Astrocyte (in vitro differentiated cells and primary cell): ENCODE data around the gene BAHD1.

Experiments used
- CTCF ChIP-seq: IDR thresholded peaks from 2 replicates; pipeline ENCODE4 v1.5.1; 2011; ENCODE audit warnings: low read depth, mild to moderate bottlenecking, inconsistent platforms, low read length, moderate library complexity; ENCODE audit not compliant: insufficient read depth
- EZH2 ChIP-seq: IDR thresholded peaks from 2 replicates; pipeline ENCODE4 v1.6.1; 2012; ENCODE audit warnings: mild to moderate bottlenecking, low read length, inconsistent platforms; ENCODE audit not compliant: insufficient read depth

GRCh38 chr15:40467261-40467615, 26.5 kb downstream of the BAHD1 start:
- no peak for TF ChIP-seq CTCF
- no peak for TF ChIP-seq EZH2
